Coronary artery (tissue), 2 donors: ENCODE data around the gene CLPSL2.

Experiments
- DNase-seq: peaks from one replicate; pipeline ENCODE4 v3.0.0-alpha.2; 2017; ENCODE audit warnings: low spot score
- H3K27ac ChIP-seq, 2 donors: fragments of 200-600 bp; sonication (generic); one replicate each; pipeline ENCODE4 v1.5.1; 2016 to 2019
- H3K4me3 ChIP-seq: fragments of 200-600 bp; sonication (generic); 2 replicates; pipeline ENCODE4 v1.5.1; 2016; ENCODE audit warnings: mild to moderate bottlenecking, moderate library complexity
- CTCF ChIP-seq: fragments of 200-600 bp; sonication (generic); IDR thresholded peaks from one replicate; pipeline ENCODE4 v1.5.1; 2019; ENCODE audit warnings: antibody characterized with exemption

CLPSL2 gene

DNA sequence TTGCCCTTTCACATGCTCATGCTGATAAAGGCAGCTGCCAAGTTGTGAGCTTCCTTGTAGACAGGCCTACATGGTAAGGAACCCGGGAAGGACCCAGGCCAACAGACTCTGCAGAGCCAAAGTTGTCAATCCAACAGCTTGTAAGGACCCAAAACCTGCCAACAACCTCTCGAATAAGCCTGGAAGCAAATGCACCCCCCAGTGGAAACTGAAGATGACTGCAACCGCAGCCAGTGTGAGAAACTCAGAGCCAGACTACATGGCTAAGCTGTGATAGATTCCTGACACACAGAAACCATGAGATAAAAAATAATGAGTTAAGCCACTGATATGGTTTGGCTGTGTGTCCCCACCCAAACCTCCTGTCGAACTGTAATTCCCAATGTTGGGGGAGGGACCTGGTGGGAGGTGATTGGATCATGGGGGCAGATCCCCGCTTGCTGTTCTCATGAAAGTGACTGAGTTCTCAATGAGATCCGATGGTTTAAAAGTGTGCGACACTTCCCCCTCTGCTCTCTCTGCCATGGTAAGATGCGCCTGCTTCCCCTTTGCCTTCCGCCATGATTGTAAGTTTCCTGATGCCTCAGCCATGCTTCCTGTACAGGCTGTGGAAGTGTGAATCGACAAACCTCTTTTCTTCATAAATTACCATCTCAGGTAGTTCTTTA is 18.8 kb upstream of the CLPSL2 start:
- H3K4me3 ChIP-seq: no peak overlapping the region
- H3K27ac ChIP-seq: no peak overlapping the region
- no peak for TF ChIP-seq CTCF
- DNase-seq: no peak

- Histone ChIP-seq H3K4me3 (no peak overlapping the region), H3K27ac (no peak overlapping the region)
- DNase-seq: no peak
- TF ChIP-seq CTCF: no peak
Measured at GRCh38 chr6:35759426-35759825, 17.0 kb upstream of the CLPSL2 start.

DNA sequence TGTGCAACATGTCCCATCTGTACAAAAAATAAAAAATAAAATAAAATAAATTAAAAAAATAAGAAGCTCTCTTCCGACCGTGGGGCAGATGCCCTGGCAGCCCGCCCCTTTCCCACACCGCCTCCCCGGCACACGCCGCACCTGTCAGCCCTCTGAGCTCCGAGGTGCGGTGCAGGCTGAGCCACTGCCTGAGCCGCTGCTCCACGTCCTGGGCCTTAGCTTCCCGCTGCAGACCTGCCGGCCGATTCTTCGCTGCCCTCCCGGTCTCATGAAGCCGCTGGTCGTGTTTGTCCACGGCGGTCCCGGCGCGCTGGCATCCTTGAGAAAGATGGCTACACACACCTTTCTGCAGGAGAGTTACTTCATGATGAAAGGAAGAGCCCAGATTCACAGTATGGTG is 10.7 kb upstream of the CLPSL2 start:
- Histone ChIP-seq H3K4me3 (no peak overlapping the region), H3K27ac (no peak overlapping the region)
- DNase-seq: no peak
- no peak for TF ChIP-seq CTCF

DNA sequence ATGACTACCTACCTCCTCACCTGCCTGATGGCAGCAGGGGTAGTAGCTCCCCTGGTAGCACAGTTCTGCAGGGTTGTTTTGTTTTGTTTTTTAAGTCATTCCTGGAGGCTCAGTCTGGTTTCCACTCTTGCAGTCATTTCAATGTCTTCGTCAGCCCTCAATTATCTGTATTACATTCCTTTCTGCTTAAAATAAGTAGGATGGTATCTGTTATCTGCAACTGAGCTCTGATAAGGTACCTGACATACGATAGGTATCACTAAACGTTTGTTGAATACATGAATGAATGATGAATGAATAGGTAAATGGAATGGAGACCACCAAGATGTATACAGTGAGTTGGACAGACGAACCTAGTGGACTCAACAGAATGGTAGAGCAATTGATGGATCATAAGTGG is 7.2 kb upstream of the CLPSL2 start:
- Histone ChIP-seq H3K27ac (no peak overlapping the region), H3K4me3 (no peak overlapping the region)
- TF ChIP-seq CTCF: no peak
- DNase-seq: no peak

DNA sequence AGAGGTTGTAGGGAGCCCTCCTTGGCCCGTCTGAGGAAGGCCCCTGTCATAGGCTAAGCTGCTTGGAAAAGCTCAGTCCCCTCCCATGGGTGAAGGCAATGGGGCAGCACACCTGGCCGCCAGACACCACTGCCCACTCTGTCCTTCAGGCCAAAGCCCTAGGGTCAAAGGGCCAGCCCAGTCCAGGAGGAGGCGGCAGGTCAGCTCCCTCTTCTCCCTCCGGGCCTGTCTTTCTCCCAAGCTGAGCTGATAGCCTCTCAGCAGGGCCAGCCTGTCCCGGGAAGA is 5.1 kb upstream of the CLPSL2 start:
- Histone ChIP-seq H3K4me3 (no peak overlapping the region), H3K27ac (no peak overlapping the region)
- no peak for DNase-seq
- TF ChIP-seq CTCF: no peak

DNA sequence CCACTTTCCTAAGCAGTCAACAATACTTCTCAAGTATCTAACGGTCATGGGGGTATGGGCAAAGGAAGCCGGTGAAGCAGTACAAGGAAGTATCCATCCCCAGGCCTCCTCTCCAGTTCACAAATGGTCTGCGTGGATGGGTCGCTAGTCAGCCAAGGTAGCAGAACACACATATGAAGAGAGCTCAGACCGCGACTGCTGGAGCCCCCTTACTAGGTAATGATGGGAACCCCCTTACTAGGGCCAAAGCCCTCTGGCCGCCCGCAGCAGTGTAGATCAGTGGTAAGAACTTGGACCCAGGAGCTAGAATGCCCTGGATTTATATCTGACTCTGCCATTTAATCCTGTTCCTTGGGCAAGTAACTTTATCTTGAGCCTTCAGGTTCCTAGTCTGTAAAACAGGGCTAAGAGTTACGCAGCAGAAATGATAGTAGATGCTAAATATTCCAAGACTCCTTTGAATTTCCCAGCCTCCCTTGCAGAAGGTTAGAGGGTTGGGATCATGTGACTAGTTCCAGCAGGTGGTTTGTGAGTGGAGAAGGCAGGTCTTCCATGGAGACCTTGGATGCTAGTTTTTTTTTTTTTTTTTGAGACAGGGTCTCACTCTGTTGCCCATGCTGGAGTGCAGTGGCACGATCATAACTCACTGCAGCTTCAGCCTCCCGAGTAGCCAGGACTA is 2.1 kb upstream of the CLPSL2 start:
- Histone ChIP-seq H3K4me3 (no peak overlapping the region), H3K27ac (no peak overlapping the region)
- TF ChIP-seq CTCF: no peak
- DNase-seq: no peak

- Histone ChIP-seq H3K4me3 (no peak overlapping the region), H3K27ac (no peak overlapping the region)
- TF ChIP-seq CTCF: no peak
- DNase-seq: no peak
Measured at GRCh38 chr6:35775031-35775430, 1.4 kb upstream of the CLPSL2 start.
